Activated naive CD8-positive, alpha-beta T cell treated with anti-CD3 and anti-CD28 coated beads, Interleukin-2, amount 50 U/mL, for 24 hours (primary cell): ENCODE measurements around the gene ACBD6.

ENCODE experiments used
- ATAC-seq: fragments of 150-1000 bp; cut with Tn5 transposase; one replicate; pipeline ENCODE4 v1.10.0; 2021
- DNase-seq: peaks from one replicate; pipeline ENCODE4 v3.0.0; 2021
- H3K27ac Mint-ChIP-seq: one replicate; pipeline ENCODE4 v1.8.0; 2021; ENCODE audit warnings: mild to moderate bottlenecking, mixed read lengths
- H3K27me3 Mint-ChIP-seq: one replicate; pipeline ENCODE4 v1.8.0; 2021; ENCODE audit warnings: mixed read lengths
- H3K36me3 Mint-ChIP-seq: one replicate; pipeline ENCODE4 v1.8.0; 2021; ENCODE audit warnings: low read depth, mixed read lengths
- H3K4me1 Mint-ChIP-seq: one replicate; pipeline ENCODE4 v1.8.0; 2021; ENCODE audit warnings: mixed read lengths
- H3K4me3 Mint-ChIP-seq: one replicate; pipeline ENCODE4 v1.8.0; 2021; ENCODE audit warnings: mild to moderate bottlenecking, moderate library complexity, mixed read lengths
- H3K9me3 Mint-ChIP-seq: one replicate; pipeline ENCODE4 v1.8.0; 2021; ENCODE audit warnings: mixed read lengths

Gene ACBD6

DNA sequence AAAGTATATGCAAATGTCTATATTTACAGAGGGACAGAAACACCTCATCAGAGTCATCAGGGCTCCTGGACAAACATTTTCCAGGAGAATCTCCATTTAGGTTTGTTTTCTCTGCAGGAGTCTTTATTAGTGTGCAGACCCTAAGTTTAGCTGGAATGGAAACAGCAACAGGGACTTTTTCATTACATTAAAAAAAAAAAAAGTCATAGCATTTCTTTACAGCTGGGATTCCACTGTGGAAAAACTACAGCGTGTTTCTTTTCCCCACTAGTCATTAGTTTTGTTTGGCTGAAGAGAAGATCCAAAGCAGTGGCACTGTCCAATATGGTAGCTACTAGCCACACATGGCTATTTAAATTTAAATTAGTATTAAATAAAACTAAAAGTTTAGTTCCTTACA lies 222.7 kb downstream of the ACBD6 start:
- Mint-ChIP-seq H3K4me3 (no peak overlapping the region), H3K27ac (no peak overlapping the region), H3K36me3 (peaks cover 21% of the 10 kb centered on the region), H3K4me1 (no peaks in the 10 kb centered on the region), H3K27me3 (no peaks in the 10 kb centered on the region), H3K9me3 (no peaks in the 10 kb centered on the region)
- ATAC-seq (no peak), DNase-seq (no peak)

- no peak for DNase-seq
- H3K27me3 Mint-ChIP-seq: no peaks in the 10 kb centered on the region
- no peaks in the 10 kb centered on the region for H3K9me3 Mint-ChIP-seq
- no peak overlapping the region for H3K4me3 Mint-ChIP-seq
- H3K36me3 Mint-ChIP-seq: peaks cover 21% of the 10 kb centered on the region
- no peak overlapping the region for H3K27ac Mint-ChIP-seq
- no peak for ATAC-seq
- H3K4me1 Mint-ChIP-seq: no peaks in the 10 kb centered on the region
These were observed 223.6 kb downstream of the ACBD6 start for GRCh38 chr1:180278596-180279395.

GRCh38 chr1:180278194-180278515 lies 224.2 kb downstream of the ACBD6 start:
- H3K4me3 Mint-ChIP-seq: no peak overlapping the region
- no peaks in the 10 kb centered on the region for H3K4me1 Mint-ChIP-seq
- DNase-seq (no peak), ATAC-seq (no peak)
- no peaks in the 10 kb centered on the region for H3K27me3 Mint-ChIP-seq
- H3K36me3 Mint-ChIP-seq: peaks cover 19% of the 10 kb centered on the region
- H3K27ac Mint-ChIP-seq: no peak overlapping the region
- H3K9me3 Mint-ChIP-seq: no peaks in the 10 kb centered on the region

DNA sequence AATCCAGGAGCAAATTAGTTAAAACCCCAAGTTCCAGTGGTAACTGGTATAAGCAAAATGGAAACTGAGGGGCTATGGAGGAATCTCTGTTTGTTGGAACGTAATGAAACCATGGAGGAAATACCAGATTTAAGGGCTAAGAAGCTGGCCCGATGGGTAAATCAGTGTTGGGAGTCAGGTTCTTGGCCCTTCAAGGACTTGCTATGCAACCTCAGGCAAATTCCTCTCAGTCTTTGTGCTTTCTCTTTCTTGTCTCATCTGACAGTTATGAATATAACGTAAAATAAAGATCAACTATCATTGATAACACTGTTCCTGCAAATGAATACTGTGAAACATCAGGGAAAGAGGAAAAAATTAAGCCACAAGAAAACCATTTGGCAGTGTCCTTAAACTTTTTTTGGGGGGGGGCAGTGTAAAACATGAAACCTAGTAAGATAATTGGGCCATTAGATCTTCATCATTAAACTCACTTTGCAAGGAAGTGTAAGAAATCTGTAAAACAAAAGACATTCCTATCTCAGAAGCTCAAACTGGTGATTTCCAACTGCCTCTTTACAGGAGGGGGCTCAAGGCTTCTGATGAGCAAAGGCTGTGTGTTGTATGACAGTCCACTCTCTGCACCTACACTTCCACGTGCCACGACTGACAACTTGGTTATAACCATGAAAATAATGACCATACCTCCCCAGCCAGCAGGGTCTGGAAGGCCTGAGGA lies 224.7 kb downstream of the ACBD6 start:
- peaks cover 19% of the 10 kb centered on the region for H3K36me3 Mint-ChIP-seq

DNA sequence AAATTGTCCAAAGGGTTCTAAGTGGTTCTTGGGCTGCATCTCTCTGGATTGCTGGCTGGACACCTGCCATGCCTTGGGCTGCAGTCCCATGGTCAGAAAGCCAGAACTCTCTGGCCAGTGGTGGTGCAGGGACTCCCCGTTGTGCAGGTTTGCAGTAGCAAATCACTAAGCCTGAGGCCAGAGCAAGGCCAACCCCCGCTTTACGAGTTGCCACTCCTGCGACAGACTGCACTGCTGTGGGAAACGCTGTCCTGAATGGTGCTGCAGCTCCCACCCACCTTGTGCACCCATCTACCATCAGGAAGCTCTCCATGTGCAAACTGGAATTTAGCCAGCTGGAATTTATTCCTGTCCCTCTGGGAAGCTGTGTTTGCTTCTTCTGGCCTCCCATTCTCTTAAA lies 226.7 kb downstream of the ACBD6 start:
- Mint-ChIP-seq H3K27ac (no peak overlapping the region), H3K27me3 (no peaks in the 10 kb centered on the region), H3K9me3 (no peaks in the 10 kb centered on the region), H3K36me3 (peaks cover 17% of the 10 kb centered on the region), H3K4me1 (no peaks in the 10 kb centered on the region), H3K4me3 (no peak overlapping the region)
- ATAC-seq (no peak), DNase-seq (no peak)

More for the DNA sequence above, 224.7 kb downstream of the ACBD6 start:
- DNase-seq (no peak), ATAC-seq (no peak)
- H3K4me3 Mint-ChIP-seq: no peak overlapping the region
- no peak overlapping the region for H3K27ac Mint-ChIP-seq
- H3K4me1 Mint-ChIP-seq: no peaks in the 10 kb centered on the region
- H3K27me3 Mint-ChIP-seq: no peaks in the 10 kb centered on the region
- H3K9me3 Mint-ChIP-seq: no peaks in the 10 kb centered on the region

GRCh38 chr1:180274221-180274620 lies 228.2 kb downstream of the ACBD6 start:
- no peak overlapping the region for H3K27ac Mint-ChIP-seq
- DNase-seq: no peak
- H3K9me3 Mint-ChIP-seq: no peaks in the 10 kb centered on the region
- no peak for ATAC-seq
- no peak overlapping the region for H3K4me3 Mint-ChIP-seq
- H3K36me3 Mint-ChIP-seq: peaks cover 12% of the 10 kb centered on the region
- H3K4me1 Mint-ChIP-seq: no peaks in the 10 kb centered on the region
- no peaks in the 10 kb centered on the region for H3K27me3 Mint-ChIP-seq

DNA sequence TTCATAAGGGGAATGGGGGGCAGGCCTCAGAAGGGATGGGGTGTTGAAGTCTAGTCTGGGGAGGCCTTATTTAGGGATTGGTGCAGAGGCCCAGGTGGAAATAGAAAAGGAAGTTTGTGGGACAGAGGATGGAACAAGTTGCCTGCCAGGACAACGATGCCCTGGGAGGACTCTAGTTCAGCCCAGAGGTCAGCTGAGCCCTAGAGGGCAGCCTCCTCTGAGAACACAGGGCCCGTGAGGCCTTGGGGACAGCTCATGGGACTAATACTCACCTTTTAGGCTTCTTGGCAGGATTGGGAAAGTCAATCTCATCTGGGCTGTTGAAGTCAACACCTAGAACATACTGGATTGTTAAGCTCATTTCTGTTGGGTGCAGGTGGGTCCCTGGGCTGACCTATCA lies 229.3 kb downstream of the ACBD6 start:
- H3K27ac Mint-ChIP-seq: no peak overlapping the region
- no peaks in the 10 kb centered on the region for H3K9me3 Mint-ChIP-seq
- H3K36me3 Mint-ChIP-seq: peaks cover 12% of the 10 kb centered on the region
- no peak overlapping the region for H3K4me3 Mint-ChIP-seq
- no peaks in the 10 kb centered on the region for H3K4me1 Mint-ChIP-seq
- H3K27me3 Mint-ChIP-seq: no peaks in the 10 kb centered on the region
- no peak for DNase-seq
- no peak for ATAC-seq

DNA sequence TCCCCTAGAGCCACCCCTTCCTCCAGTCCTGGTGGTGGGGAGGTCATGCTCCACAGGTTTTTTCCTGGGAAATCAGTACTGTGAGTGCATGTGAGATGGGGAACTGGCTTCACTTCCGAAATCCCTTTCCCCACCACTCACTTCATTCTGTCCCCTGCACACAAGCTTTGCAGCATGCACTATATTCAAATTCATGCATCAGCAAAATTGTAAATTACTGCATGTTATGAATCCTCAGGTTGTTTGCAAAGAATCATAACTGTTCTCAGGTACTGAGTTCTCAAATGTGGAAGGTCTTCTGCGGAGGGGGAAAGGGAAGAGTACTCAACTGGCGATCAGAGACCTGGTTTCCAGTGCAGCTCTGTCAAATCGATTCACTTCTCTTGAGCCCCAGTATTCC lies 230.0 kb downstream of the ACBD6 start:
- Mint-ChIP-seq H3K27me3 (no peaks in the 10 kb centered on the region), H3K27ac (no peak overlapping the region), H3K4me3 (no peak overlapping the region), H3K4me1 (no peaks in the 10 kb centered on the region), H3K9me3 (no peaks in the 10 kb centered on the region), H3K36me3 (peaks cover 9% of the 10 kb centered on the region)
- ATAC-seq (no peak), DNase-seq (no peak)

GRCh38 chr1:180271272-180272255 lies 230.8 kb downstream of the ACBD6 start:
- Mint-ChIP-seq H3K27ac (no peak overlapping the region), H3K27me3 (no peaks in the 10 kb centered on the region), H3K9me3 (no peaks in the 10 kb centered on the region), H3K4me3 (no peak overlapping the region), H3K4me1 (no peaks in the 10 kb centered on the region), H3K36me3 (peaks cover 9% of the 10 kb centered on the region)
- no peak for DNase-seq
- no peak for ATAC-seq

- H3K27ac Mint-ChIP-seq: no peak overlapping the region
- H3K4me3 Mint-ChIP-seq: no peak overlapping the region
- H3K27me3 Mint-ChIP-seq: no peaks in the 10 kb centered on the region
- ATAC-seq (no peak), DNase-seq (no peak)
- peaks cover 6% of the 10 kb centered on the region for H3K36me3 Mint-ChIP-seq
- H3K4me1 Mint-ChIP-seq: no peaks in the 10 kb centered on the region
- no peaks in the 10 kb centered on the region for H3K9me3 Mint-ChIP-seq
These were observed 231.7 kb downstream of the ACBD6 start for GRCh38 chr1:180270530-180271271.

- H3K27me3 Mint-ChIP-seq: no peaks in the 10 kb centered on the region
These were observed 232.5 kb downstream of the ACBD6 start for GRCh38 chr1:180269645-180270529.

GRCh38 chr1:180268556-180269075 lies 233.8 kb downstream of the ACBD6 start:
- Mint-ChIP-seq H3K9me3 (no peaks in the 10 kb centered on the region), H3K36me3 (peaks cover 2% of the 10 kb centered on the region), H3K4me3 (no peak overlapping the region), H3K27ac (no peak overlapping the region), H3K4me1 (no peaks in the 10 kb centered on the region), H3K27me3 (no peaks in the 10 kb centered on the region)
- no peak for DNase-seq
- ATAC-seq: no peak

More at GRCh38 chr1:180269645-180270529, 232.5 kb downstream of the ACBD6 start:
- ATAC-seq (no peak), DNase-seq (no peak)
- H3K27ac Mint-ChIP-seq: no peak overlapping the region
- H3K9me3 Mint-ChIP-seq: no peaks in the 10 kb centered on the region
- peaks cover 3% of the 10 kb centered on the region for H3K36me3 Mint-ChIP-seq
- no peaks in the 10 kb centered on the region for H3K4me1 Mint-ChIP-seq
- H3K4me3 Mint-ChIP-seq: no peak overlapping the region
